A549 (cell line): ENCODE results near the gene RDH5. TPM values are rescaled to one million over a fixed set of nuclear protein-coding genes. Genes with fewer than 3 reads are reported as not detected.
"Not testable (repeated sequence)": the region's sequence is repeated elsewhere in the genome, so short reads cannot be mapped to it uniquely, and the experiment has no call there.

Experiments
- ATAC-seq, 2 experiments: fragments of 200-7000 bp in 1 of 2; fragments of >200 bp in 1 of 2; cut with Nextera tagmentation in 1 of 2; cut with Tn5 transposase in 1 of 2; 3 replicates each; pipeline versions ENCODE4 v1.8.0 to v1.9.1; 2018 to 2020; ENCODE audit warnings: mild to moderate bottlenecking in 1 of 2, moderate library complexity in 1 of 2
- CTCF ChIA-PET: fragments of 300-600 bp; sonication (Branson Sonifier 250); formaldehyde crosslinking; extraction: SDS; loops from one replicate; lab custom pipeline; 2021; ENCODE audit warnings: antibody characterized with exemption, inconsistent platforms; lab: Yijun Ruan, JAX
- POLR2A ChIA-PET: fragments of 350-600 bp; formaldehyde crosslinking; extraction: SDS; loops from one replicate; lab custom pipeline; 2021; ENCODE audit warnings: antibody characterized with exemption, inconsistent platforms; lab: Yijun Ruan, JAX
- DNase-seq, 2 experiments: peaks; one replicate each; pipeline versions ENCODE4 v3.0.0 to v3.0.0-alpha.2; 2011 to 2016; ENCODE audit warnings: low read depth in 1 of 2, low spot score in 1 of 2
- FAIRE-seq: peaks from 2 replicates; lab custom pipeline; 2011; peaks lifted over from hg19 to GRCh38; lab: Jason Lieb, UNC
- H3K27ac ChIP-seq, 2 experiments: fragments of >200 bp; sonication (Bioruptor Twin); formaldehyde crosslinking; 3 replicates each; pipeline ENCODE4 v1.5.1; 2016 to 2017
- H3K4me1 ChIP-seq: fragments of >200 bp; sonication (Bioruptor Twin); formaldehyde crosslinking; 3 replicates; pipeline ENCODE4 v1.6.1; 2016
- H3K4me2 ChIP-seq: fragments of >200 bp; sonication (Bioruptor Twin); formaldehyde crosslinking; 3 replicates; pipeline ENCODE4 v1.6.1; 2016
- H3K4me3 ChIP-seq: fragments of >200 bp; sonication (Bioruptor Twin); formaldehyde crosslinking; 3 replicates; pipeline ENCODE4 v1.5.1; 2016
- H3K9me3 ChIP-seq: fragments of >200 bp; sonication (Bioruptor Twin); formaldehyde crosslinking; 3 replicates; pipeline ENCODE4 v1.6.1; 2016
- ATOH8 ChIP-seq: fragments of 250-450 bp; sonication (Bioruptor Pico); IDR thresholded peaks from 2 replicates; pipeline ENCODE4 v1.5.0; 2020; ENCODE audit warnings: low read depth, mild to moderate bottlenecking, moderate library complexity
- BCL3 ChIP-seq: fragments of >200 bp; sonication (Bioruptor Twin); formaldehyde crosslinking; IDR thresholded peaks from 3 replicates; pipeline ENCODE4 v1.6.1; 2016
- BHLHE40 ChIP-seq: IDR thresholded peaks from 2 replicates; pipeline ENCODE4 v1.6.1; 2012; ENCODE audit warnings: low read depth, low read length, inconsistent platforms
- CBX8 ChIP-seq: fragments of 200-600 bp; sonication (generic); IDR thresholded peaks from 2 replicates; pipeline ENCODE4 v1.6.1; 2016
- CEBPB ChIP-seq, 2 experiments: fragments of >200 bp in 1 of 2; sonication (Bioruptor Twin) in 1 of 2; formaldehyde crosslinking in 1 of 2; IDR thresholded peaks; 2 replicates each; pipeline ENCODE4 v1.6.1; 2012 to 2016
- E2F6 ChIP-seq: IDR thresholded peaks from 2 replicates; pipeline ENCODE4 v1.6.1; 2012; ENCODE audit warnings: low read depth, borderline replicate concordance
- ELK1 ChIP-seq: fragments of 150-350 bp; IDR thresholded peaks from 2 replicates; pipeline ENCODE4 v1.6.1; 2014; ENCODE audit warnings: low read depth, mild to moderate bottlenecking, low read length
- FOSB ChIP-seq: fragments of 250-450 bp; sonication (Bioruptor Pico); IDR thresholded peaks from 2 replicates; pipeline ENCODE4 v1.5.0; 2020; ENCODE audit warnings: mild to moderate bottlenecking, moderate library complexity
- GATA3 ChIP-seq: IDR thresholded peaks from 2 replicates; pipeline ENCODE4 v1.6.1; 2012; ENCODE audit warnings: borderline replicate concordance
- HEYL ChIP-seq: fragments of 250-450 bp; sonication (Bioruptor Pico); IDR thresholded peaks from 2 replicates; pipeline ENCODE4 v1.8.0; 2021; ENCODE audit warnings: mild to moderate bottlenecking, moderate library complexity
- HOXB13 ChIP-seq: fragments of 250-450 bp; sonication (Bioruptor Pico); IDR thresholded peaks from 2 replicates; pipeline ENCODE4 v1.5.0; 2020; ENCODE audit warnings: low read depth, mild to moderate bottlenecking, moderate library complexity
- JUN ChIP-seq, 2 experiments: fragments of >200 bp; sonication (Bioruptor Twin); formaldehyde crosslinking; IDR thresholded peaks; 2 replicates in 1 of 2; 3 replicates in 1 of 2; pipeline ENCODE4 v1.6.1; 2016 to 2017
- MAX ChIP-seq: IDR thresholded peaks from 2 replicates; pipeline ENCODE4 v1.6.1; 2012
- NFE2L2 ChIP-seq: fragments of 150-350 bp; conservative IDR thresholded peaks from 2 replicates; pipeline ENCODE4 v1.6.1; 2014; ENCODE audit warnings: low read length
- PBX3 ChIP-seq: IDR thresholded peaks from 2 replicates; pipeline ENCODE4 v1.6.1; 2012
- POLR2A ChIP-seq: IDR thresholded peaks from 2 replicates; pipeline ENCODE4 v1.6.1; 2012; ENCODE audit warnings: mild to moderate bottlenecking, low read length
- RNF2 ChIP-seq: fragments of 200-600 bp; sonication (generic); IDR thresholded peaks from 2 replicates; pipeline ENCODE4 v1.6.1; 2016; ENCODE audit warnings: low read depth, mild to moderate bottlenecking, antibody characterized with exemption, moderate library complexity, borderline replicate concordance
- SREBF2 ChIP-seq: fragments of 450-650 bp; IDR thresholded peaks from 2 replicates; pipeline ENCODE4 v1.6.1; 2014; ENCODE audit warnings: mild to moderate bottlenecking, moderate library complexity
- USF2 ChIP-seq: fragments of 450-650 bp; IDR thresholded peaks from 2 replicates; pipeline ENCODE4 v1.6.1; 2014; ENCODE audit warnings: antibody characterized with exemption
- WGBS: methylation state at CpG from one replicate; pipeline ENCODE4 v1.1.6; 2017; ENCODE audit errors: missing lambda C conversion rate; 5-methylcytosine and 5-hydroxymethylcytosine counted together
- polyA plus RNA-seq, 4 experiments: library from polyadenylated mRNA; depleted of rRNA in 3 of 4; stranded (reverse); fragments of >200 nt; fragmentation: RNase III in 1 of 4; extraction: RNeasy Plus Mini Kit Qiagen cat#74134 plus additional on column Dnase treatment in 1 of 4; gene quantifications; 2 replicates in 3 of 4; 3 replicates in 1 of 4; pipeline ENCODE4 v1.2.3, GENCODE V29; 2011 to 2017

The RDH5 gene
- polyA plus RNA-seq, 2 of the 4 experiments (the other 2 are of a cell fraction) = 4.1 to 9.1 TPM

GRCh38 chr12:55758575-55758974, 38.4 kb downstream of the RDH5 start:
- H3K4me2 ChIP-seq, H3K9me3 ChIP-seq, FAIRE-seq, POLR2A ChIA-PET, H3K4me1 ChIP-seq, H3K4me3 ChIP-seq, H3K27ac ChIP-seq, ATAC-seq, DNase-seq: not testable (repeated sequence)
- CTCF ChIA-PET = interaction anchor here (1.2 to 14.4 kb wide), 4 partner anchors 9 to 260 kb away, joined by 3 to 137 read pairs (median 4); no protein-coding TSS in a partner anchor
- 94% methylated on average over 4 of the region's 4 CpGs for WGBS

- no peak overlapping the region for H3K27ac ChIP-seq
- ATAC-seq = no peak
- CTCF ChIA-PET = interaction anchor here (0.9 to 2.2 kb wide), 2 partner anchors 12 to 22 kb away, joined by 3 to 7 read pairs; no protein-coding TSS in a partner anchor
- no peak for TF ChIP-seq CEBPB (IDR thresholded peaks at IDR 0.05)
- no peak for TF ChIP-seq MAX
- TF ChIP-seq E2F6 = no peak
- no peak for TF ChIP-seq ATOH8 (CRISPR knock-in tag)
- no peak for TF ChIP-seq SREBF2
- no peak for TF ChIP-seq HOXB13 (CRISPR knock-in tag)
- no peak for TF ChIP-seq FOSB (CRISPR knock-in tag)
- H3K4me3 ChIP-seq = no peak overlapping the region
- H3K4me1 ChIP-seq = no peaks in the 10 kb centered on the region
- no peak overlapping the region for H3K4me2 ChIP-seq
- 98% methylated on average over 6 of the region's 6 CpGs for WGBS
- no peak for FAIRE-seq
- no peak for DNase-seq
- H3K9me3 ChIP-seq = 0 out of 3 replicates have a peak, but pooled peaks cover 2% of the 10 kb centered on the region
- POLR2A ChIA-PET = no interaction called here
These were observed 40.5 kb downstream of the RDH5 start for GRCh38 chr12:55760663-55761062.

GRCh38 chr12:55762646-55763045, 42.5 kb downstream of the RDH5 start:
- H3K9me3 ChIP-seq = 0 out of 3 replicates have a peak, but pooled peaks cover 2% of the 10 kb centered on the region
- H3K4me2 ChIP-seq = no peak overlapping the region
- CTCF ChIA-PET = interaction anchor here (0.8 to 2.2 kb wide), 5 partner anchors 10 to 39 kb away, joined by 3 to 7 read pairs (median 3); no protein-coding TSS in a partner anchor
- FAIRE-seq = no peak
- POLR2A ChIA-PET = no interaction called here
- DNase-seq = no peak
- TF ChIP-seq BCL3 (no peak), HEYL (CRISPR knock-in tag) (no peak), GATA3 (no peak), USF2 (no peak), BHLHE40 (no peak)
- no peak overlapping the region for H3K27ac ChIP-seq
- H3K4me3 ChIP-seq = no peak overlapping the region
- no peak for ATAC-seq
- no peaks in the 10 kb centered on the region for H3K4me1 ChIP-seq

- ChIA-PET CTCF (interaction anchor here (0.7 to 1.2 kb wide), 5 partner anchors 13 to 27 kb away, joined by 3 to 7 read pairs (median 3); no protein-coding TSS in a partner anchor), POLR2A (no interaction called here)
- no peak for DNase-seq
- no peak overlapping the region for H3K4me2 ChIP-seq
- H3K4me1 ChIP-seq = no peaks in the 10 kb centered on the region
- no peaks in the 10 kb centered on the region for H3K9me3 ChIP-seq
- no peak overlapping the region for H3K27ac ChIP-seq
- no peak; a peak in 1 of 6 replicates for ATAC-seq
- FAIRE-seq = no peak
- WGBS = 86% methylated on average over 5 of the region's 5 CpGs
- no peak overlapping the region for H3K4me3 ChIP-seq
- TF ChIP-seq ELK1 (no peak), USF2 (no peak), JUN (IDR thresholded peaks at IDR 0.05) (no peak), CEBPB (IDR thresholded peaks at IDR 0.05) (no peak), NFE2L2 (no peak), POLR2A (no peak), RNF2 (no peak), PBX3 (no peak), SREBF2 (no peak), CBX8 (no peak), GATA3 (no peak)
These were observed 45.6 kb downstream of the RDH5 start for GRCh38 chr12:55765736-55766290.
